Breast epithelium (tissue), 3 donors: ENCODE measurements around the gene NRIP3.

ENCODE experiments used
- POLR2A ChIP-seq: fragments of 450-650 bp; IDR thresholded peaks from one replicate; pipeline ENCODE4 v1.6.1; 2016; ENCODE audit warnings: antibody characterized with exemption, mild to moderate bottlenecking, moderate library complexity
- POLR2AphosphoS5 ChIP-seq, 3 donors: sonication (generic); formaldehyde crosslinking; IDR thresholded peaks; one replicate each; pipeline ENCODE4 v1.6.1; 2017; ENCODE audit warnings: antibody characterized with exemption in 3 of 3
- TF ChIP-seq, protein P1 (sequence below), 3 donors: fragments of 450-650 bp; IDR thresholded peaks; one replicate each; pipeline ENCODE4 v1.5.1; 2016 to 2017; ENCODE audit warnings: antibody characterized with exemption in 3 of 3, mild to moderate bottlenecking in 3 of 3, moderate library complexity in 3 of 3

DNA sequence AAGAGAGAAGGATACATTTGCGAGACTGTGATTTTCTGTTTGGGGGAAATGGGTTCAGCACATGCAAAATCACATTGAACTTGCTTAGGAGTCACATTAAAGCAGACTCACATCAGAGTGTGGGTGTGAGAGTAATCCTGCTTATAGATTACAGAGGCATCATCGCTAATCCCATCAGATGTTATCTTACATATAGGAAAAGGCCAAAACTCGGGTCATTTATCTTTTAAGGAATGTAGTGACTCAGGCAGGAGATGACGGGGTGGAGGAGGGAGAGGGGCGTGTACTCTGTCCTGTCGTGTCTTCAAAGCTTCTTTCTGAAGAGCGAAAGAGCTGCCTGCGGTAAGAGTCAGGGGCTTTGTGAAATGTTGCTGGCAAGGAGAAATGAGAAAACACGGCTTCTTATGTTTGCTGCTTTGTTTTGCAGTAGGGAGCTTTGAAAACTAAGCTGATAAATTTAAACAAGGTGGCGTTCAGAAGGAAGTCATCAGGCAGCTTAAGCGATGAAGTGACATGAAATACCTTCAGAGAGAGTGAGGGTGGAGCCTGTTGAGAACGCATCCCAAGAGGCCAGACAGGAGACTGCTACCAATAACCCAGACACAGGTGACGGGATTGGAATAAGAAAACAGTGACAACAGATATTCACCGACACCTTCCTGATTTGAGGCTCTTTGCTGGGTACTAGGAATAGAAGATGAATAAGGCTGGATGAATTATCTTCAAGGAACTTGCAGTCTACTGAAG is 68.9 kb downstream of the NRIP3 start:
- TF ChIP-seq, protein P1, sequence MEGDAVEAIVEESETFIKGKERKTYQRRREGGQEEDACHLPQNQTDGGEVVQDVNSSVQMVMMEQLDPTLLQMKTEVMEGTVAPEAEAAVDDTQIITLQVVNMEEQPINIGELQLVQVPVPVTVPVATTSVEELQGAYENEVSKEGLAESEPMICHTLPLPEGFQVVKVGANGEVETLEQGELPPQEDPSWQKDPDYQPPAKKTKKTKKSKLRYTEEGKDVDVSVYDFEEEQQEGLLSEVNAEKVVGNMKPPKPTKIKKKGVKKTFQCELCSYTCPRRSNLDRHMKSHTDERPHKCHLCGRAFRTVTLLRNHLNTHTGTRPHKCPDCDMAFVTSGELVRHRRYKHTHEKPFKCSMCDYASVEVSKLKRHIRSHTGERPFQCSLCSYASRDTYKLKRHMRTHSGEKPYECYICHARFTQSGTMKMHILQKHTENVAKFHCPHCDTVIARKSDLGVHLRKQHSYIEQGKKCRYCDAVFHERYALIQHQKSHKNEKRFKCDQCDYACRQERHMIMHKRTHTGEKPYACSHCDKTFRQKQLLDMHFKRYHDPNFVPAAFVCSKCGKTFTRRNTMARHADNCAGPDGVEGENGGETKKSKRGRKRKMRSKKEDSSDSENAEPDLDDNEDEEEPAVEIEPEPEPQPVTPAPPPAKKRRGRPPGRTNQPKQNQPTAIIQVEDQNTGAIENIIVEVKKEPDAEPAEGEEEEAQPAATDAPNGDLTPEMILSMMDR (IDR thresholded peaks at IDR 0.05): no peak
- TF ChIP-seq POLR2A (no peak), POLR2AphosphoS5 (IDR thresholded peaks at IDR 0.05) (no peak)
